Measurements from ENCODE around the gene FBXO30.

The FBXO30 gene

GRCh38 chr6:145844933-145845540 is 30.4 kb upstream of the FBXO30 start:
- Histone ChIP-seq H3K4me3 (ENCODE audit: low read depth, low read length) (no peak overlapping the region), H3K9me3 (ENCODE audit: control insufficient read depth, insufficient read depth, low read depth, low read length) (no peaks in the 10 kb centered on the region), H3K36me3 (ENCODE audit: control insufficient read depth in 2 of 2, insufficient read depth in 1 of 2, low read length in 2 of 2) (no peaks in the 10 kb centered on the region), H3K4me1 (ENCODE audit: control insufficient read depth, insufficient read depth, low read length) (no peaks in the 10 kb centered on the region; the same call in 1 of the 2 replicates), H3K27ac (ENCODE audit: extremely low read depth, low read depth, low read length) (no peak overlapping the region)
- ChIA-PET POLR2A (no interaction called here), CTCF (no interaction called here)
- TF ChIP-seq ZNF140 (tag by site-specific recombination; IDR thresholded peaks at IDR 0.05) (no peak), ZNF221 (tag by site-specific recombination; IDR thresholded peaks at IDR 0.05; ENCODE audit: borderline replicate concordance) (no peak), ZNF707 (tag by site-specific recombination; IDR thresholded peaks at IDR 0.05) (no peak), GFI1B (tag by site-specific recombination; IDR thresholded peaks at IDR 0.05) (no peak), ZFP37 (tag by site-specific recombination; IDR thresholded peaks at IDR 0.05) (no peak), SCRT1 (tag by site-specific recombination; IDR thresholded peaks at IDR 0.05; ENCODE audit: borderline replicate concordance) (no peak), ZNF114 (tag by site-specific recombination; IDR thresholded peaks at IDR 0.05) (no peak), ZNF654 (tag by site-specific recombination; IDR thresholded peaks at IDR 0.05; ENCODE audit: low read depth) (no peak), ZBTB21 (tag by site-specific recombination; IDR thresholded peaks at IDR 0.05) (no peak), PRDM4 (tag by site-specific recombination; IDR thresholded peaks at IDR 0.05) (no peak)

DNA sequence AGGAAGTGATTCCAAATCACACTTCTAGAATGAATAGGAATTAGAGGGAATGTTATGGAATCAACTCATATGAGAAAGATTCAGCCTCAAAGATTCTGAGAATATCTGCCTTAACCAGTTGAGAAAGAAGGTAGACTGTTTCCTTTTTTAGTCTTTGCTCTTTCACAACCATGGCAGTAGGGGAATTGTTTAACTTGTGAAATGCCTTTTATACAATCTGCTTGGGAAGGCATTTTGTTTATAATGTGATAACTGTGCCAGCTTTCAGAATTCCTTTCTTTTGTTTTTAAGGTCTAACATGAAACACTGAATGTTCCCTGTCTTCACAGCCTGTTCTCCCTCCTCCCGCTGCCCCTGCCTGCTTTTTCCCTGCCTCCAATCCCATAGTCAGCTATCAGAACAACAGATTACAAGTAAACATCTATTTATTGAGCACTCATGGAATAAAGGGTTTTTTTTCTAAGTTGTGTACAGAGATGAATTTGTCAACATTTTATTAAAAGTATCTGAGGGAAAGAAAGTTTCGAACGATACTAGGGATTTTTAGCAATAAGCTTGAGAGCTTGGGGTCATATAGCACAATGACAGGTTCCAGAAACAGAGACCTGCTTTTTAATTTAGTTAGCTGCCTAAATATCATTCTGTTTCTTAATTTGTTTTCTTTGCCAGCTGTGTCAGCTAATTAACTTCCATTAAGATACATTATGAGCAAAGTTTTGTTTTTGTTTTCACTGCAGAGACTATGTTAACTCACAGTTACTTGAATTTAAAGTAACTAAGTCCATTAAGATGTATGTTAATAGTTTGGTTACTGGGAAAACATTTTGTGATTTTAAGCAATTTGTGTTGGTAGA is 28.3 kb upstream of the FBXO30 start:
- Histone ChIP-seq H3K4me3 (ENCODE audit: low read depth, low read length) (no peak overlapping the region), H3K4me1 (ENCODE audit: control insufficient read depth, insufficient read depth, low read length) (no peaks in the 10 kb centered on the region; the same call in 1 of the 2 replicates), H3K36me3 (ENCODE audit: control insufficient read depth in 2 of 2, insufficient read depth in 1 of 2, low read length in 2 of 2) (no peaks in the 10 kb centered on the region), H3K27ac (ENCODE audit: extremely low read depth, low read depth, low read length) (no peak overlapping the region), H3K9me3 (ENCODE audit: control insufficient read depth, insufficient read depth, low read depth, low read length) (no peaks in the 10 kb centered on the region)
- CTCF ChIA-PET: no interaction called here
- TF ChIP-seq, protein P1, sequence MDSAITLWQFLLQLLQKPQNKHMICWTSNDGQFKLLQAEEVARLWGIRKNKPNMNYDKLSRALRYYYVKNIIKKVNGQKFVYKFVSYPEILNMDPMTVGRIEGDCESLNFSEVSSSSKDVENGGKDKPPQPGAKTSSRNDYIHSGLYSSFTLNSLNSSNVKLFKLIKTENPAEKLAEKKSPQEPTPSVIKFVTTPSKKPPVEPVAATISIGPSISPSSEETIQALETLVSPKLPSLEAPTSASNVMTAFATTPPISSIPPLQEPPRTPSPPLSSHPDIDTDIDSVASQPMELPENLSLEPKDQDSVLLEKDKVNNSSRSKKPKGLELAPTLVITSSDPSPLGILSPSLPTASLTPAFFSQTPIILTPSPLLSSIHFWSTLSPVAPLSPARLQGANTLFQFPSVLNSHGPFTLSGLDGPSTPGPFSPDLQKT (IDR thresholded peaks at IDR 0.05; ENCODE audit: borderline replicate concordance, low read depth, low read length): no peak
- no peak for TF ChIP-seq SP3 (tag by site-specific recombination; IDR thresholded peaks at IDR 0.05)
- TF ChIP-seq ZNF658 (tag by site-specific recombination; IDR thresholded peaks at IDR 0.05): no peak
- no peak for TF ChIP-seq ZNF549 (tag by site-specific recombination; IDR thresholded peaks at IDR 0.05)
- no peak for TF ChIP-seq ZNF837 (tag by site-specific recombination; IDR thresholded peaks at IDR 0.05)
- no peak for TF ChIP-seq PRDM1 (tag by site-specific recombination; IDR thresholded peaks at IDR 0.05)
- no peak for TF ChIP-seq ZNF747 (tag by site-specific recombination; IDR thresholded peaks at IDR 0.05)
- no peak for TF ChIP-seq ZBTB11 (tag by site-specific recombination; conservative IDR thresholded peaks at IDR 0.05; ENCODE audit: low read depth)
- TF ChIP-seq ZNF560 (tag by site-specific recombination; IDR thresholded peaks at IDR 0.05; ENCODE audit: borderline replicate concordance): no peak
- TF ChIP-seq KLF1 (tag by site-specific recombination; IDR thresholded peaks at IDR 0.05): no peak
- TF ChIP-seq ZNF670 (tag by site-specific recombination; IDR thresholded peaks at IDR 0.05; ENCODE audit: low read depth): no peak
- POLR2A ChIA-PET: no interaction called here

Data from HEK293 (cell line).